Measurements from ENCODE around the gene ZNRF1.
"Not testable (repeated sequence)": the region's sequence is repeated elsewhere in the genome, so short reads cannot be mapped to it uniquely, and the experiment has no call there.

The ZNRF1 gene

DNA sequence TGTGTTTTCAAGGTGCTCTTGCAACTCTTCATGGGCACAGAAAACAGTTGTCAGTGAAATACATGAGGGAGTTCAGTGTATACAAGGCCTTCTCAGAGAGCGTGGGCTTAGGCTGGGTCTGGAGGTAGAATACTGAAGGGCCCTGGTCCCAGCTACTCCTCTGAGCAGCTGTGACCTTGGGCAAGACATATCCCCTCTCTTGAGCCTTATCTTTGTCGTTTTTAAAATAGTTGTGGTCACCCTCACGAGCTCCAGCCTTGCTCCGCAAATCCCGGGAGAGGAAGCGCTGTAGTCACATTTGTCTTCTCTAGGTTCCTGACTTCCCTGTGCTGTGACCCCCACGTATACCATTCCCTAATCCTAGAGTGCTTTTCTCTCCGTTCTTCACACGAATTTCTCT is 3.6 kb downstream of the ZNRF1 start:
- DNase-seq (ENCODE audit: low read depth in 3 of 3): no peak

GRCh38 chr16:75003931-75004330 is 5.1 kb downstream of the ZNRF1 start:
- no peak for DNase-seq (ENCODE audit: low read depth in 3 of 3)

GRCh38 chr16:75004460-75004859 is 5.6 kb downstream of the ZNRF1 start:
- DNase-seq (ENCODE audit: low read depth in 3 of 3): no peak

DNA sequence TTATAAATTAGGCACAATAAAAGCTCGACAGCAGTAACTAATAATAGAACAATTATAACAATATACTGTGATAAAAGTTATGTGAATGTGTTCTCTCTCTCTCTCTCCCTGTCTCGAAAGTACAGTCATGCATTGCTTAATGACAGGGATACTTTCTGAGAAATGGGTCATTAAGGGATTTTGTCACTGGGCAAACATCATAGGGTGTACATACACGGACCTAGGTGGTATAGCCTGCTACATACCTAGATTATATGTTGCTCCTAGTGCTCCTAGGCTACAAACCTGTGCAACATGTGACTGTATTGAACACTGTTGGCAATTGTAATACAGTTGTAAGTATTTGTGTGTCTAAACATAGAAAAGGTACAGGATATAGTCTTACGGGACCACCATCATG is 6.9 kb downstream of the ZNRF1 start:
- no peak for DNase-seq (ENCODE audit: low read depth in 3 of 3)

- DNase-seq (ENCODE audit: low read depth in 3 of 3): no peak
Observed at GRCh38 chr16:75007443-75007842, 8.6 kb downstream of the ZNRF1 start.

GRCh38 chr16:75010427-75010826 is 11.6 kb downstream of the ZNRF1 start:
- no peak for DNase-seq (ENCODE audit: low read depth in 3 of 3)

DNA sequence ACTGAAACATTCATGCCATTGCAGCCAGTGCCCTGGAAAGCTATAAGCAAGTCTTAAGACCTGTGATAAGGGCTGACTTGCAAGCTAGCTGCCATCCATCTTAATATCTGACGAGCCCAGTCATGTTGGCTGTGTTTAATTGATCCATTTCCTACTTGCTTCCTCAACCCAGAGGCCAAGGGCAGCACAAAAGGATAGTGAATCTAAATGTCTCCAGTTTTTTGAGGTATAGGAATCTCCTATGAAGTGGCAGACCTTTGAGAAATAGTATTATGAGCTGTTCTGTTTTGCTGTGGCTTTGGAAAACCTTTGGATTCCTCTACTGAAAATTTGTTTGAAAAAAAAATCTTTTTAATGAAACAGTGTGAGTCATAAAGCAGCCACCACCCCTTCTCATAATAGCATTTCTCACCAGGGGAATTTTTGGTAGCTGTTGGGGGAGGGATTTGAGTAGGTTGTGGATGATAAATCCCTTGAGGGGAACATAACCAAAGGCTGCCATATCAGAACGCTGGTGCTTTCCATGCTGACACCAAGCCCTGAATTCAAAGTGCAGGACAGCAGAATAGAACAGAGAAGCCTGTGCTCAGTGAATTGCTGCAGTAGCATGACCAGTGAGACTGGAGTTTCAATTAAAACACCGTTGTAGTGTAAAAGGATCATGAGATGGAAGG is 12.9 kb downstream of the ZNRF1 start:
- DNase-seq (ENCODE audit: low read depth in 3 of 3): peak in 1 of 3 donors; percentile 31

DNA sequence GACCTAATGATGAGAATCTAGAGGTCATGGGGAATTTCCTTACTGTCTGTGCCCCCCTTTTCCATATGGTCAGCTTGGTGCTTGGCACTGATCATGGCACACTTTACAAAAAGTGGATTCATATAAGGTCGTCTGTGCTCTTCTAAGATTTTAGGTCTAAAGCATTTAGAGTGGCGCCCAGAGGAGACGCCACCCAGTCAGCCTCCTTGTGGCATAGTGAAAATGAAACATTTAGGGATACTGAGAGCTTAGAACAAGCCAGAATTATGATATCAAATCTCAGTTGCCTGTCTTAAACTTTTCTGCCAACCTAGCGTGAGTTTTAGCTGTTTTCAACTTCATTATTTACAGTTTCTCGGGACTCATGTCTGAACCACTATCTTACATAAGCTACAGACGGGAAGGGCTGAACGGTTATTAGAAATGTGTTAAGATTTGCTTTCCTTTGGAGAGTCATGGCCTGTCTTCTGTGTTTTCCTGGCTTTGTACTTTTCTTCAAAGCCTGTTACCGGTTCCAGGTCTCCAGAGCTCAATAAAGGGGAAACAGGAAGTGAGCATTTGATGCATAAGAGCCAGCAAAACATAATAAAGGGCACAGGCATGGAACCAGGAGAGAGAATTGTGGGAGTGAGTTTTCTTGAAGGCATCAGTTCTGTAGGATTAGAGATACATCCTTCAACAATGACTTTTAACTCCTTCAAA is 13.7 kb downstream of the ZNRF1 start:
- DNase-seq (ENCODE audit: low read depth in 3 of 3): no peak

DNA sequence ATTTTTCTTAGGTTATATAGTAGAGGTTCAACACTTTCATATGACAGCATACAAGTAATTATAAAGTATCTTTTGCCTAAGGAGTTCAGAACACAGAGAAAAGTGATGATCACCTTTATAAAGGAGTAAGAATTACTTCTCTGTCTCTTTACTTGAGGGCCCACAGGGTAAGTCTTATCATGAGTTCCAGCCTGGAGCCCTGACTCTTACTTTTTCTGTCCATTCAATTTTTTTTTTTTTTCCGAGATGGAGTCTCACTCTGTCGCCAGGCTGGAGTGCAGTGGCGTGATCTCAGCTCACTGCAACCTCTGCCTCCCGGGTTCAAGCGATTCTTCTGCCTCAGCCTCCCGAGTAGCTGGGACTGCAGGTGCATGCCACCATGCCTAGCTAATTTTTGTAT is 14.3 kb downstream of the ZNRF1 start:
- DNase-seq (ENCODE audit: low read depth in 3 of 3): not testable (repeated sequence)

GRCh38 chr16:75014318-75014717 is 15.5 kb downstream of the ZNRF1 start:
- no peak for DNase-seq (ENCODE audit: low read depth in 3 of 3)

GRCh38 chr16:75016451-75017081 is 17.7 kb downstream of the ZNRF1 start:
- not testable (repeated sequence) for DNase-seq (ENCODE audit: low read depth in 3 of 3)

- DNase-seq (ENCODE audit: low read depth in 3 of 3): no peak
Observed at GRCh38 chr16:75017670-75018525, 19.1 kb downstream of the ZNRF1 start.

DNA sequence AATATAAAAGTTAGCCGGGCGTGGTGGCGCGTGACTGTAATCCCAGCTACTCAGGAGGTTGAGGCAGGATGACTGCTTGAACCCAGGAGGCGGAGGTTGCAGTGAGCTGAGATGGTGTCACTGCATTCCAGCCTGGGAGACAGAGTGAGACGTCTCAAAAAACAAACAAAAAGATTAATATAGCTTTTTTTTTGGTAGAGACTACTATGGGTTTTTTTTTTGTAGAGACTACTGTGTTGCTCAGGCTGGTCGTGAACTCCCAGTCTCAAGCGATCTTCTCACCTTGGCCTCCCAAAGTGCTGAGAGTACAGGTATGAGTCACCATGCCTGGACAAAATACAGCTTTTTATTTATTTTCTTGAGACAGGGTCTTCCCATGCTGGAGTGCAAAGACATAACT is 20.2 kb downstream of the ZNRF1 start:
- no peak for DNase-seq (ENCODE audit: low read depth in 3 of 3)

- DNase-seq (ENCODE audit: low read depth in 3 of 3): no peak
Observed at GRCh38 chr16:75019586-75019985, 20.8 kb downstream of the ZNRF1 start.

GRCh38 chr16:75021410-75021809 is 22.6 kb downstream of the ZNRF1 start:
- no peak for DNase-seq (ENCODE audit: low read depth in 3 of 3)

DNA sequence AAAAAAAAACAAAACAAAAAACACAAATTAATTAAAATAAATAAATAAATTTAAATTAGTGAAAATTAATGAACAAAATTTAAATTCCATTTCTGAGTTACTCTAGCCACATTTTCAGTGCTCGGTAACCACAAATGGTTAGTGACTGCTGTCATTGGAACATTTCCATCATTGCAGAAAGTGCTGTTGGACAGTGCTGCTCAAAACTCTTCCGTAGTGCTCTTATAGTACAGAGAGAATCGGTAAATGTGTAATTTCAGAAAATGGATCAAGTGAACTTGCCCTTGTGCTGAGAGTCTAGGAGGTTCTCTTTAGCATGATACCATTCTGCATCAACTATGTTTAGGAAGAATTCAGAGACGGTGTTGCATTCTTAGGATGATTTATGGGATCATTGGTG is 23.7 kb downstream of the ZNRF1 start:
- DNase-seq (ENCODE audit: low read depth in 3 of 3): no peak

- DNase-seq (ENCODE audit: low read depth in 3 of 3): no peak
Observed at GRCh38 chr16:75023009-75023408, 24.2 kb downstream of the ZNRF1 start.

- DNase-seq (ENCODE audit: low read depth in 3 of 3): no peak
Observed at GRCh38 chr16:75024182-75024581, 25.4 kb downstream of the ZNRF1 start.

DNA sequence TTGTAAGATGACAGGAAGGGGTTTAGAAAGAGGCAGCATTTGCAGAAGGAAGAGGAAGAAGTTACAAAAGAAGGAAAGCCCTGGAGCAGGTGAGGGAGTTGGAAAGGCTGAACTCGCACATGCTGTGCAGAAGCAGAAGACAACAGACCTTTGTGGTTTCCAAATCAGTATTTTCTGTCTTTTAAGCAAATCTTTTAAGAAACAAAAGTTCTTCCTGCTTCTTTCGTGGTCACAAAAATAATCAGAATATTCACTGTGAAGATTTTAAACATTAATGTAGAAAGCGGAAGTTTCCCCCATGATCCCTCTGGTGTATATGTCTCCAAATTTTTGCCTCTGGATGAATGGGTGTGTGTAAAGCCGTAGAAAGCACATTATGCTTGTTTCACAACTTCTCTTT is 25.8 kb downstream of the ZNRF1 start:
- DNase-seq (ENCODE audit: low read depth in 3 of 3): no peak

GRCh38 chr16:75025761-75026160 is 26.9 kb downstream of the ZNRF1 start:
- DNase-seq (ENCODE audit: low read depth in 3 of 3): no peak

GRCh38 chr16:75026239-75026891 is 27.5 kb downstream of the ZNRF1 start:
- DNase-seq (ENCODE audit: low read depth in 3 of 3): not testable (repeated sequence)
